Upper lobe of right lung (tissue), 1 donor: ENCODE measurements around the gene EVA1A. TPM values are rescaled to one million over a fixed set of nuclear protein-coding genes. Genes with fewer than 3 reads are reported as not detected.

Experiments
- ATAC-seq: fragments of 200-7000 bp; cut with Tn5 transposase; one replicate; pipeline ENCODE4 v1.9.1; 2020; ENCODE audit warnings: mild to moderate bottlenecking, moderate library complexity
- DNase-seq: peaks from one replicate; pipeline ENCODE4 v3.0.0-alpha.2; 2020
- H3K27ac ChIP-seq: fragments of 200-600 bp; one replicate; pipeline ENCODE4 v1.8.0; 2022
- H3K27me3 ChIP-seq: fragments of 200-600 bp; one replicate; pipeline ENCODE4 v1.8.0; 2022; ENCODE audit warnings: mild to moderate bottlenecking
- H3K36me3 ChIP-seq: fragments of 200-600 bp; one replicate; pipeline ENCODE4 v1.8.0; 2022
- H3K4me1 ChIP-seq: fragments of 200-600 bp; one replicate; pipeline ENCODE4 v1.8.0; 2022
- H3K4me3 ChIP-seq: fragments of 200-600 bp; one replicate; pipeline ENCODE4 v1.8.0; 2022; ENCODE audit warnings: mild to moderate bottlenecking
- H3K9me3 ChIP-seq: fragments of 200-600 bp; one replicate; pipeline ENCODE4 v1.8.0; 2022
- intact Hi-C: fragments of 100-400 bp; cut with DNase I; formaldehyde crosslinking; loops from one replicate; pipeline ENCODE4 v1.11.0; 2022
- total RNA-seq: library from RNA; stranded (reverse); fragmentation: NEBNext Ultra II Directional; extraction: Animal tissue kit (Norgen Biotek cat#: 25700); gene quantifications from one replicate; pipeline ENCODE4 v1.2.1, GENCODE V29; 2021
- TF ChIP-seq, protein P1 (sequence below): fragments of 200-600 bp; IDR thresholded peaks from one replicate; pipeline ENCODE4 v1.8.0; 2022; ENCODE audit warnings: antibody characterized with exemption
- donor health status: DM: no; HTN: yes; CAD: no; lungs with severe emphysema.

The EVA1A gene
- total RNA-seq, 1 donor from 2014 or later: 41.9 TPM

GRCh38 chr2:75518638-75519465 is 41.9 kb downstream of the EVA1A start:
- no peaks in the 10 kb centered on the region for H3K36me3 ChIP-seq
- no peak overlapping the region for H3K4me3 ChIP-seq
- intact Hi-C loops: no loop called here
- H3K27ac ChIP-seq: no peak overlapping the region
- no peaks in the 10 kb centered on the region for H3K9me3 ChIP-seq
- ATAC-seq (peak; percentile 24), DNase-seq (no peak)
- TF ChIP-seq, protein P1, sequence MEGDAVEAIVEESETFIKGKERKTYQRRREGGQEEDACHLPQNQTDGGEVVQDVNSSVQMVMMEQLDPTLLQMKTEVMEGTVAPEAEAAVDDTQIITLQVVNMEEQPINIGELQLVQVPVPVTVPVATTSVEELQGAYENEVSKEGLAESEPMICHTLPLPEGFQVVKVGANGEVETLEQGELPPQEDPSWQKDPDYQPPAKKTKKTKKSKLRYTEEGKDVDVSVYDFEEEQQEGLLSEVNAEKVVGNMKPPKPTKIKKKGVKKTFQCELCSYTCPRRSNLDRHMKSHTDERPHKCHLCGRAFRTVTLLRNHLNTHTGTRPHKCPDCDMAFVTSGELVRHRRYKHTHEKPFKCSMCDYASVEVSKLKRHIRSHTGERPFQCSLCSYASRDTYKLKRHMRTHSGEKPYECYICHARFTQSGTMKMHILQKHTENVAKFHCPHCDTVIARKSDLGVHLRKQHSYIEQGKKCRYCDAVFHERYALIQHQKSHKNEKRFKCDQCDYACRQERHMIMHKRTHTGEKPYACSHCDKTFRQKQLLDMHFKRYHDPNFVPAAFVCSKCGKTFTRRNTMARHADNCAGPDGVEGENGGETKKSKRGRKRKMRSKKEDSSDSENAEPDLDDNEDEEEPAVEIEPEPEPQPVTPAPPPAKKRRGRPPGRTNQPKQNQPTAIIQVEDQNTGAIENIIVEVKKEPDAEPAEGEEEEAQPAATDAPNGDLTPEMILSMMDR: no peak
- H3K27me3 ChIP-seq: no peaks in the 10 kb centered on the region
- H3K4me1 ChIP-seq: no peaks in the 10 kb centered on the region

DNA sequence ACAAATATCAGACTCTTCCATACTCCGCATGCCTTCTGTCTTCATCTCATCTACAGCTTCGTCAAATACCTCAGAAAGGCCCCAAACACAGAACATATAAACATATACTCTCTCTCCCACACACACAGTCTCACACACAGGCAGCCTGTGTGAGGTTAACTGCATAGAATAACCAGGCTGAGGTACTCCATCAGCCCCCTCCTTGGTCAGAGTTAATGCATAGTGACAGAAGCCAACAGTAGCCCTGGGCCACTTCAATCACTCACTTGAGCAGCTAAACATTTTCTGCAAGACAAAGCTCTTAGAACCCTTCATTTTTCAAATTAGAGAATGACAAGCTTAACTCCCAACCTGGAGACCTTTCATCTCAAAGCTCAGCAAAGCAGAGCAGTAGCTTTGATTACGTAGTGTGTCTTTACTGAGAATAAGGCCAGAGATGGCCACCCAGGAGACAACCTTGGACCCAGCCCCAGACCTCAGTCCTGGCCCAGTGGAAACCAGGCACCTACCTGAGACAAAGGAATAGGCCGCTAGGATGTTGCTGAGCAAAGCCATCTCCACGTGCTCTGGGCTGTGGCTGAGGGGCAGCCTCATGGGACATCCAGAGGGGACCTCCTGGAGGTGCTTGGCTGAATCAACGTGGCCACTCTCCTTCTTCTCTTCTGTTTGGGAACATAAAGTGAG is 43.0 kb downstream of the EVA1A start:
- Histone ChIP-seq H3K4me3 (no peak overlapping the region), H3K36me3 (no peaks in the 10 kb centered on the region), H3K9me3 (peaks cover 2% of the 10 kb centered on the region), H3K4me1 (no peaks in the 10 kb centered on the region), H3K27ac (no peak overlapping the region), H3K27me3 (no peaks in the 10 kb centered on the region)
- ATAC-seq (no peak), DNase-seq (no peak)
- intact Hi-C loops: no loop called here
- TF ChIP-seq, protein P1: no peak

DNA sequence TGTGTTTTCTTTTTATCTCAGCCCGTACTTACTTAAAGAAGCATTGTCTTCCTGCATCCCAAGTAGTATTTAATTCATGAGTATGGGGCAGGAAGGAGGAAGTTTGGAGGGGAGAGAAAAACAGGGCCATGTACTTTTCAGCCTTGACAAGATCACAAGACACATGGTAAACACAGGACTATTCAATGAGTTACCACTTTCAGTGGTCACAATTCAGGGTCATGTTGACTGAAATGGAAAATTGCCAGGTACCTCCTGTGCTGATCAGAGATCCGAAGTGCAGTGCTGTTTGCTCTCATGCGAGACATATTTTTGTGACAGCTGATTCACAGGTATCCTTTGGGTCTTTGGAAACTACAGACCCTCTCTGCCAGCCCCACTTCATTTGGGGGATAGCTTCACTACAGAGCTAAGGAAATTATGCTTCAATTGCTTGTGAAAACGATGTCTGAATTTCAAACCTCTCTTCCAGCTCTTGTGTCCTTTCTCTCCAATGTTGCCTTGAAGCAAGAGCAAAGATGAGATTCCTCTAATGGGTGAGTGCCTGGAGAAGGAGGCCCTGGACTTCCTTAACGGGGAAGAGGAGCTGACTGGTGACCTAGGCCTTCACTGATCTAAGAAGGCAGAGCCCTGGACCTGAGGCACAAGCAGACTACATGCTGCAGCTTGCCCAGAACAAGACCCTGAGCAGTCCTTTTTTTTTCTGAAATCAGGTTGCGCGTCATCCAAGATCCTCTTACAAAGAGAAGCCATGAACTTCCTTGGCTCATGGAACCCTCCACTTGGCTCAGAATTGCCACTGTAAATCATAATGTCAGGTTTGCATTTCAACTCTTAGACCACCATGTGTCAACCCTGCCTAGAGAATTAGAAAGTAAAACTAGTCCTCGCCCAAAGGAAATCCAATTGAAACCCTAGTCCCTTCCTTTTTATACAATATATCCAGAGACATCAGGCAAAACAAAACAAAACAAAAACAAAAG is 44.1 kb downstream of the EVA1A start:
- no peak for ATAC-seq
- no peaks in the 10 kb centered on the region for H3K27me3 ChIP-seq

DNA sequence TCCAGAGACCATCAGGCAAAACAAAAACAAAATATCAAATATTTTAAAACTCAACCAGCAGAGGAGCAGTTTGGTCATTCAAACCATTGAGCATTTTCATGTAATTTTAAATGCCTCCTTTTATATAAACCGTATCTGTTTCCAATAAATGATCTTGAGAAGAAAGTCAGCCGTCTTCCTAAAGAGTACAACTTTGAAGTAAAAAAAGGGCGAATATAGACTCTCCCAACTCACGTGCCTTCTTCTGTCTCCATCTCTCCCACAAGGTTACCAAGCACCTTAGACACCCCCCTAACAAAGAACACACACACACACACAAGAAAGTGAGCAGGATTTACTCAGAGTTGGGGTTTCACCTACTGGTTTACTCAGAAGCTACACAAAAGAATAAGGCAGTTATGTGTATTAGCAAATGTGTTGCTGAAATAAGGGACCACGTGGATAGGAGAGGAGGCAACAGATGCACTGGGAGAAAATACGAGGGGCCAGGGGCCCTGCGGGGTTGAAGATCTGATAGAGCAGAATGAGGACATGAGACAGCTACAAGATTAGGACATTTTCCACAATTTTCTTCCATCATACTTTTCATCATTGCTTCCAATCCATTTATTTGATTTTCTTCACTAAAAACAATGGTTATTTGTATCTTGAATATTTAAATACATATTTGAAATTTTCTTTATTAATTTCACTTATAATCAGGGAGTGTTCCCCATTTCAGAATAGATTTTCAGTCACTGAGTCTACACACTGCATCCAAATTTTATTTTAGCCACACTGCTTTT is 45.0 kb downstream of the EVA1A start:
- no peak for ATAC-seq
- Histone ChIP-seq H3K4me3 (no peak overlapping the region), H3K9me3 (peaks cover 7% of the 10 kb centered on the region), H3K4me1 (no peaks in the 10 kb centered on the region), H3K36me3 (no peaks in the 10 kb centered on the region), H3K27ac (no peak overlapping the region), H3K27me3 (no peaks in the 10 kb centered on the region)
- intact Hi-C loops: no loop called here
- DNase-seq: no peak
- TF ChIP-seq, protein P1: no peak

More for the DNA sequence above, 44.1 kb downstream of the EVA1A start:
- intact Hi-C loops: no loop called here
- Histone ChIP-seq H3K36me3 (no peaks in the 10 kb centered on the region), H3K4me1 (no peaks in the 10 kb centered on the region), H3K9me3 (peaks cover 7% of the 10 kb centered on the region), H3K4me3 (no peak overlapping the region), H3K27ac (no peak overlapping the region)
- DNase-seq: no peak
- TF ChIP-seq, protein P1: no peak
